Suppressor macrophage treated with lipopolysaccharide for 1 hour (primary cell): ENCODE results near the gene CATSPER1.

Experiments used
- DNase-seq, 3 donors: peaks; one replicate each; pipeline ENCODE4 v3.0.0-alpha.2; 2020 to 2022

Gene CATSPER1

DNA sequence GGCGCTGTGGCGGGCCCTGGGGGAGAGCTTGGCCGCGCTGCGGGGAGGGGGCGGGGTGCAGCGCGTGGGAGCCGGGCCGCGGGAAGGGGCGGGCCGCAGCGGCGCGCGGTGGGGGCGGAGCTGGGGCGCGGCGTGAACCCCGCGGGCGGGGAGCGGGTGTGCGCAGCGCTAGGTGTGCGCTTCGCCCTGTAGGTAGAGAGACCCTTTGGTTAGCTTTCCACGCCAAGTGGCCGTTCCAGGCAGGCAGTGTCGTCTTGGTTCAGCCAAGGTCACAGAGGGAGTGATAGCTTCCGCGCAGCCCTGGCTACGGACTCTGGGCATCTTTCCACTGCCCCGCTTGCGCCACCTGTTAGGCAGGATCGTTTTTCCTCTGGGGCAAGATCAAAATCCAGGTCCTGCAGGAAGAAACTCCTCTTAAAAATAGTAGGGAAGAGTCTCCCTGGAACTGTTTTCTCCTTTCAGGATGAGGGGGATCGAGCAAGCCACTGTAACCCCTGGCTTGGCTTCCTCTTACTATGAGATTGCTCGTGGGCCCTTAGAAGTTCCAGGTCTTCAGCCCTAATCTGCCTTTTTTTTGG lies 23.5 kb downstream of the CATSPER1 start:
- peak in 1 of 3 donors; percentile 86 for DNase-seq

DNA sequence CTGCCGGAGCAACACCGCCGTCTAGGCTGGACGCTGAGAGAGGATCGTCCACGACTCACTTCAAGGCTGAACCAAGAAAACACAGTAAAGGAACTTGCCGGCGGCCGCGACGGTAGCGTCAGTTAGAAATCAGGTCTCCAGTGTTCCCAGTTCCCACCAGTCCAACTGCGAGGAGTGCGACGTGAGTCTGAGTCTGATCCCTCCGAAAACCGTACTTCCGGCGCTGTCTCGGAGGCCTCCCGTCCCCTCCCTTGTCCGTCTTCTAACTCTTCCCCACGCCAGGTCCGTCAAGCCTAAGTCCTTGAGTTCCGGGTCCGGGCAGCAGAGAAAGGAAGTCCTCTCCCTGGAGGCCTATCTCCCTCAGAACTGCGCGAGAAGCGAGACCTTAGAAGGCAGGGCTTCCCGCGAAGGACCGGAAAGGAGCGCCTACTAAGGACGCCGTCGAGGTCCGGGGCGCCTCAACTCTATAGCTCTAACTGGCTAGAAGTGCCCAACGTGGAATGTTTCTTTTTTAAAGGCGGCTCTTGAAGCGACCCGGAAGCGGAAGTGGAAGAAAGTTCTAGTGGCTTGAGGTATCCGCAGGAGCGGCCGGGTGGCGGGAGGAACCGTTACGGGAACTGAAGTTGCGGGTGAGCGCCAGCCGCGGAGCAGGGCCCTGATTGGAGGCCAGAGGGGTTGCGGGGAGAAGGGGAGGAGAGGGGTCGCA lies 24.2 kb downstream of the CATSPER1 start, which contains the start of the genes BANF1 and EIF1AD:
BANF1 (plus strand) TSS at position 562 of the 706 bp plus-strand sequence. CDS start 748 bp downstream, outside the sequence.
EIF1AD (minus strand) TSS at position 216 of the 706 bp plus-strand sequence. CDS start 1,768 bp downstream, outside the sequence.
- DNase-seq, result peak; percentile 96 to 98 (median 96)

DNA sequence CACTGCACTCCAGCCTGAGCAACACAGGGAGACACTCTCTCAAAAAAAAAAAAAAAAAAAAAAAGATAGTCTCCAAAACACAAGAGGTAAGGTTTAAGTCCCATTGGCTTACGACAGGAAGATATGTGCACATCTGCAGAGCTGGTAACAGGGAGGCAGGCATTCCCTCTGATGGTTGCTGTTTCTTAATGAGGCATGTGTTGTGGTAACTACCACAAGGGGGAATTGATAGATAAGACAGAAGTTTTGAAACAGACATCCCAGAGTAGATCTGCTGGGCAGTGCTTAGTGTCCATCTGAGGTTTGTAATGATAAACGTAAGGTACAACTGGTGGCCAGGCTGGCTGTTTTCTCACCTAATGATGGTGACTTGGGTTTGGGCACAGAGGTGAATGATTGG lies 29.0 kb downstream of the CATSPER1 start:
- DNase-seq, result no peak

DNA sequence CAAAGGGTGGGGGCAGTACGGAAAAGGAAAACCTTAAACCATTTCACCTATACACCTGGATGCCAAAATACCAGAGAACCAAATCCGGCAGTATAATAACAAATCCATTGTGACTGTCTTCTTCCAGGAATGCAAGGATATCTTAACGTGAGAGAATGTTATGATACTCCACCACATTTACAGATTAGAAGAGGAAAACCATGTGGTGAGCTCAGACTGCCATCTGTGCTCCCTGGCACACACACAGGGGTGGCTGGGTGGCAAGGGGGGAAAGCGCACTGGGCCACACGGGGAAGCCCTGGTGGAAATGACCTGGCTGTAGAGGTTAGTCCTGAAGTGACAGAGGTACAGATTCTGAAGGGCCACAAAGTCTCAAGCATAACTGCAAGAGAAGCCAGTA lies 34.2 kb downstream of the CATSPER1 start:
- no peak for DNase-seq

DNA sequence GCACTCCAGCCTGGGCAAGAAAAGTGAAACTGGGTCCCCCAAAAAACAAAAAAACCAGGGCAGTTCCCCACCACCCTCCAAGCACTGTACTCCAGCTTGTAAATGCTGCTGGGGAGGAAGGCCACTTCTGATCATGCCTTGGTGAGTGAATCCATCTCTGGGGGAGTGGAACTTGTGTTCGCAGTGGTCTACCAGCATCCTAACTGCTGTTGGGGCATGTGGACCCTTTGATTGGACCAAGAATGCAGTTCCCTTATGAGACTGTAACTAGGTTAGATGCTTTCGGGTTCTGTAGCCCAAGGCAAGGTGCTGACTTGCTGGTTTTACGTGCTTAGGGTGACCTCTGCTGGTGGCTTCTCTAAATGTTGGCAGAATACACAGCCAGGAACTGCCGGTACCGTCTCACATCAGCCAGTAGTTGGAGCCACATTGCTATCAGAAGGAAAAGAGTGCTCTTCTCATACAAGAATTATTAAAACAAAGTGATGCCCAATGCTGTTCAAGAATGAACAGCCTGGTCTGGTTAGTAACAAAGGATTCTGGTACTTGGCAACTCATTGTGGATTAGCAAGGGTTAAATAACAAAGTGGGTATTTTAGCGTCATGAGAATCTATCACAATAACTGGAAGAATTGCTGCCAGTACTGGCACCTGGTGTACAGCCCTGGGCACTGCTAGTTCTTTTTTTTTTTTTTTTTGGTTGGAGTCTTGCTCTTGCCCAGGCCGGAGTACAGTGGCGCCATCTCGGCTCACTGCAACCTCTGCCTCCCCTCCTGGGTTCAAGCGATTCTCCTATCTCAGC lies 37.3 kb downstream of the CATSPER1 start:
- DNase-seq, result peak; percentile 94 to 97 (median 96)

DNA sequence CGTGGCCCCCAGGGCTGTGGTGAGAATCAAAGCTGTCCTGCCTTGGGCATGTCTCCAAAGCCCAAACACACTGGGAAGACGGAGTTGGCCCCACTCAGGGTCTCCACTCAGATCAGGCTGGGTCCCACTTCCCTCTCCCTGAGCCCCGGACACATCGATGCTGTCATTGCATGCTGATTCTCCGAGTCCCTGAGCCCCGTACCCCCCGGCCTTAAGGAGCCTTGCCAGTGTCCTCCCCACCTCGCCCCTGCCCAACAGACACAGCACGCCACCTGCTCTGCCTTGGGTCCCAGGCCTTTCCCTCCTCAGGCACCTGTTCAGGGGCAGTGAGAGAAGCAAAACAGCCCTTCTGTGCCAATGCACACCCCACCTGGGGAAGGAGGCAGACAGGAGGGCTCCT lies 38.9 kb downstream of the CATSPER1 start:
- DNase-seq, result no peak

DNA sequence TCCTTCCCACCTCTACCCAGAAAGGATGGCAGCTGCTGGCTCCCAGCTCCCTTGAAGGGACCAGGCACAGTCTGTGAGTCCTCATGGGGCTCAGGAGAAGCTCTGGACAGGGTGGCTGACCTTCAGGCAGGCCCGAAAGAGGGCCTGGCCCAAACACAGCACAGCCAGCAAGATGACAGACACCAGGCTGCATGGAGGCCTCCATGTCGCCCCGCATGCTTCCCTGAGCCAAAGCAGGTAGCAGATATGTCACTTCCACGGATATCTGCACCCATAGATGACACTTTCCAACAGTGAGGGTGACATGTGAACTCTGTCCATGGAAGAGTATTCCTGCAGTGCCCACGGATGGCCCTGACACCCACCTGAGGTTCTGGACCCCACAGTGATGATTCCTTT lies 42.7 kb downstream of the CATSPER1 start:
- no peak for DNase-seq

DNA sequence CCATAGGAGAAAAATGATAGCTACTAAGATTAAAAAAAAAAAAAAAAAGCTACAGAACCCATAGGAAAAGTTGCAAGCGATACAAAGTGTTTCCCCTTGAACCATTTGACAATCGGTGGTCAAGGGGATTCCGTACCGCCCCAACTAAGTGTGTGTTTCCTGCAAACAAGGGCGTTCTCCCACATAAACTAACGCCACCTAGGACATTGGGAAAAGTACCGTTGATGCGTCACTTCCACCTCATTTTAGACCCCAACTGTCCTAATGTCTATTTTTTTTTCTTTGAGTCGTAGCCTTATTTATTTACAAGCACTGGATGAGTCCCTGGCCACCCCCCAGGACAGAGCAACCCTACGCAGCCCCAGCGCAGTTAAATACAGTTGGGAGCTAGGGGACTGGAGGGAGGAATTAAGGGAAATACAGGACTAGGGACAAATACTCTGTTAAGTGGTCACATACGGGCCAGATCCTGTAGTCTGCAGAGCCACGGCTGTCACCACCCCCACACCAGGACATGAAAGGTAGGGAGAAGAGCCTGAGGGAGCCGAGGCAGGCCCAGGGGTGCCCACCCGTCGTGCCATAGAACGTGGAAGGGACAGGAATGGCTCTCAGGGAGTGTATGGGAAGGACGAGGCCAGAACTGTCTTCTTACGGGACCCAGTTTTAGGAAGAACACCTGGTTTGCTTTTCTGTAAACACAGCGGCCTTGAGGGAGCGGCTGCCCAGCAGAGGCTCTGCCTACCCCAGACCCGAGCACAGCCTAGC lies 43.3 kb downstream of the CATSPER1 start:
- DNase-seq, result no peak

DNA sequence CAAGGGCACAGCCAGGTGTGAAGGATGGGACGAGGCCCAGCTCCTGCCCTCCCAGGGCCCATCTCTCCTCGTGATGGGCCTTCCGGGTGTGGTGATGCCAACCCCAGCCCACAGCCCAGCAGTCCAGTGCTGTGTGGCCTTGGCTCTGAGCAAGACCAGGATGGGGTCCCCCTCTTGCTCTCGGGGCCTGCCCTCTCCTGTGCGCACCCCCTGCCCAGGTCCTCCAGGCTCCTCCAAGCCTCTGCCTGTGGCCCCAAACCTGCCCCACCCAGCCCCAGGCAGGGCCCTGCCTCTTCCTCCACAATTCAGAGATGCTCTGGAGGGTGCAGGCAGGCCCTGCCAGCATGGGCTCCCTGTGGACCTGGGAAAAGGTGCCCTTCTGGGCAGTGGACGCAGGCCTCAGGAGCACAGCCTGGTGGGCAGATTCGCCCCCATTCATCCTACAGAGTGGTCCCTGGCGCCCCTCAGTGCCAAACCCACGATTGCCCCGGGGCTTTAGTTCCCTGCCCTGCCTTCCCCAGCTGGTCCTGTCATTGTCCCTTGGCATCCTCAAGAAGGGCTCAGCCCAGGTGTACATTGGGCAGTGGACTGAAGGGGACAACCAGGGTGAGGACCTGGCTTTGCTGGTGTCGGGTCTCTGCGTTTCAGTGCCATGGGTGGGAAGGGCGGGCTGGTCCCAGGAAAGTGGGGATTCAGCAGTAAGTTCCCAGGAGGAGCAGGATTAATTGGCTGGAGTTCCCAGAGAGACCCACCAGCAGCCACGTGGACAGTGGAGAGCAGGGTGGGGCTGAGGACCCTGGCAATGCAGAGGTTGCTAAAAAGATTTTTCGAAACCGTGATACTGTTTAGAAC lies 44.1 kb downstream of the CATSPER1 start:
- no peak for DNase-seq

DNA sequence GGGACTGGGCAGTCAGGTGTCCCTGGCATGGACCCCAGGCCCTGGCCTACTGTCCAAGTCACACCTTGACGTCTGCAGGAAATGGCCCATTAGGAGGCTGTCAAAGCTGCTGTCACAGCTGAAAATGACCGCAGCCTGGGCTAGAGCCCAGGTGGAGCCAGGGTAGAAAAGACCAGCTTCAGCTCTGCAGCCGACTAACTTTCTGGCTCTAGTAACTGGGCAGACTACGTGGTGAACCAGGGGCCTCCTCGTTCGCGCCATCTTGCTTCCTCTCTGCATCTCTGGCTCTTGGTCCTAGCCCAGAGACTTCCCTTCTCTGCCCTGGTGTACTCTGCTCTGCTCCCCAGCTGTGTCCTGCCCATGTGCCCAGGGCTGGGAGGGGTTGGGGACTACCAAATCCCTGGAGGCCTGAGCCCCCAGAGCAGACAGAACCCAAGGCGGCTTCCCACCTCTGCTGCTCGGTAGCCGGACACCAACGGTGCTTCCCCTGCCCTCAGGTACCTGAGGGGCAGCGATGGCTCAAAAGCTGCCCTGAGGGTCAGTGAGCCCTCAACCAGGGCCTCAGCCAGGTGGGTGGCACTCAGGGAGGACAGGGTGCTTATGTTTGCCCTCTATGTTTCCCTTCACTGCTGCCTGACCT lies 45.1 kb downstream of the CATSPER1 start:
- DNase-seq, result no peak

DNA sequence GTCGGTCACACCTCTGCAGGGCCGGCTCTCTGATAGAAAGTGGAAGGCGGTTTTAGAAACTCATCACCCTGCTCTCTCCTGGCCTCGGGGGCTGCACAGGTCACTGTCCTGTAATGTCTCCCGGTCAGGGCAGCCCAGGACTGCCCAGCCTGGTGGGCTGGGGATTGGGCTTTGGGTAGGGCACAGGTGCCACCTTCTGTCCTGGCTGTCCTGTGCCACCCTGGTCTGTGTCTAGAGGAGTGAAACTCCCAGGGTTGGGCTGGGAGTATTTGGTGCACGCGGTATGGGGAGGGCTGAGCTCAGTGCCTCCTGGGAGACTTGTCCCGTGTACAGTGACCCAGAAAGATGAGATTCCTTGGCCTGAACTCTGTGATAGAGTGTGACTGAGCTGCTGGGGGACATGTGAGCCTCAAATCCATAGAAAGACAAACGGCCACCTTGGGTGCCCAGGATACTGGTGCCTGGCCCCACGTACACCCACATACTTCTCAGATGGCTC lies 47.0 kb downstream of the CATSPER1 start:
- DNase-seq, result no peak

DNA sequence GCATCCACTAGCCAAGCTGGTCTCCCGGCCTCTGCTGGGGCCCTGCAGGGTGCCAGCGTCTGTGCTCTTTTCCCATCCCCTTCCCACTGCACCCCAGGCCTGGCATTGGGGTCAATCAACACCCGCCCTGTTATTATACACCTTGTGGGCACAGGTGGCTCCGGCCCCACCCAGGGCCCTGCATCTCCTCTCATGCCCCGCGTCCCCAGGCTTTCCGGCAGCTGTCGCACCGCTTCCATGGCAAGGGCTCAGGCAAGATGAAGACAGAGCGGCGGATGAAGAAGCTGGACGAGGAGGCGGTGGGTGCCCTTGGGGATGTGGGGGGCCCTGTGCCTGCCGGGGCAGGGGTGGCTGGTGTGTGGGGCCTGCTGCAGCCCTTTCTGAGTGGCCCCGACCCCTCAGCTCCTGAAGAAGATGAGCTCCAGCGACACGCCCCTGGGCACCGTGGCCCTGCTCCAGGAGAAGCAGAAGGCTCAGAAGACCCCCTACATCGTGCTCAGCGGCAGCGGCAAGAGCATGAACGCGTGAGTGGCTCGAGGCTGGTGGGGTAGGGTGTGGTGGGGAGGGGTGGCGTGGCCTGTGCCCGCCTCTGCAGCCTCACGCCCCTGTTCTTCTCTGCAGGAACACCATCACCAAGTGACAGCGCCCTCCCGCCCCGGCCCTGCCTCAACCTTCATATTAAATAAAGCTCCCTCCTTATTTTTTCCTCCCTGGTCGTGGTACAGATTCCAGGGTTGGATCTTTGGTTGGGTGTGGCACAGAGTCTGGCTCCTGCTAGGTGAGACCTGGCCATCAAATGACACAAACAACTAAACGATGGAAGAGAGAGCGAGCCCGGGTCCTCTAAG lies 47.7 kb downstream of the CATSPER1 start:
- no peak for DNase-seq

DNA sequence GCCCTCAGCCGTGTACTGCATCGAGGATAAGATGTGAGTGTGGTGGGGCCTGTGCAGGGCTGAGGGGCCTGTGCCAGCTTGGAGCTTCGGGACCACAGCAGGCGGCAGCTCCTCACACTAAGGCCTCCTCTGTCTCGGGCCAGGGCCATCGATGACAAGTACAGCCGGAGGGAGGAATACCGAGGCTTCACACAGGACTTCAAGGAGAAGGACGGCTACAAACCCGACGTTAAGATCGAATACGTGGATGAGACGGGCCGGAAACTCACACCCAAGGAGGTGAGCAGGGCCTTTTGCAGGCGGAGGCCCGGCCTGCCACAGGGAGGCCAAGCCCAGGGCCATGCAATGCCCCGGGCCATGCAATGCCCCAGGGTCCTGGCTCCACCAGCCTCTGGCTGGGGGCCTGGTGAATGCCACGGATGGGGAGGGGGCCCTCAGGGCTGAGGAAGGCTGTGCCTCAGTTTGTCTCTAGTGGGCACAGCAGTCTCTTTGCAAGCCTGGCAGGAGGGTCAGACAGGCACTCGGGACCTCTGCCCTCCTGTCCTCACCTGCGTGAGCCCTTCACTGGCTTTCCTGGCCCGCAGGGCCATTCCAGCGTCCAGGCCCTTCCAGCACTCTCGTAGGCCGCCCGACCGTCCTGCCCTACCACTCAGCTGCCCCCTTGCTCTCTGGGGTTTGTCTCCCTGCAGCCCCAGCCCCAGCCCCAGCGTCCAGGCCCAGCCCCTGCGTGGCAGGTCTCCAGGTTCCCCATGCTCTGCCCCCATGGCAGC lies 48.5 kb downstream of the CATSPER1 start:
- DNase-seq, result no peak

DNA sequence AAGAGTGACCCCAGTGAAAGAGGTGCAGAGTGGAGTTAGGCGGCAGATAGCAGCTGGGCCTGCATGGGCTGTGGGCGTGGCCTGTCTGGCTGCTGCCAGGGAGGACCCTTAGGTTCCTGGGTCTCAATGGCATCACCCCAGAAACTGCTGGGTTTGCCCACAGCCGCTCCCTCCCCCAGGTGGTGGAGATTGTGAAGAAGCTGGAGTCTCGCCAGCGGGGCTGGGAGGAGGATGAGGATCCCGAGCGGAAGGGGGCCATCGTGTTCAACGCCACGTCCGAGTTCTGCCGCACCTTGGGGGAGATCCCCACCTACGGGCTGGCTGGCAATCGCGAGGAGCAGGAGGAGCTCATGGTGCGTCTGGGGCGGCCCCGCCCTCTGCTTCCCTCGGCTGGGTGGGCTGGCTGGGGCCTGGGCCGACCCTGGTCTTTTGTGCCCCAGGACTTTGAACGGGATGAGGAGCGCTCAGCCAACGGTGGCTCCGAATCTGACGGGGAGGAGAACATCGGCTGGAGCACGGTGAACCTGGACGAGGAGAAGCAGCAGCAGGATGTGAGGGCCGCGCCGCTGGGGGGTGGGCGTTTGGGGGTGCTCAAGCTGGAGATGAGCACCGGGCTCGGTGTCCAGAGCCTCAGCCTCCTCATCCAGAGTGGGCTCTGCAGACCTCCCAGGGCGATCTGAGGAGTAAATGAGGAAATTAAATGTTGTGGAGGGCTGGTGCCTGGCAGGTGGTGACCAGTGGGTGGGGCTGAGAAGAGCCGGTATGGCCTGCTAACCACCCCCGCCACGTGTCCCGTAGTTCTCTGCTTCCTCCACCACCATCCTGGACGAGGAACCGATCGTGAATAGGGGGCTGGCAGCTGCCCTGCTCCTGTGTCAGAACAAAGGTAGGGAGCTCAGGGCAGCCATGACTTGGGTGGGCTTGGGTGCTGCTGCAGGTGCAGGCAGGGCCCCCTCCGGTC lies 49.8 kb downstream of the CATSPER1 start:
- DNase-seq, result no peak

DNA sequence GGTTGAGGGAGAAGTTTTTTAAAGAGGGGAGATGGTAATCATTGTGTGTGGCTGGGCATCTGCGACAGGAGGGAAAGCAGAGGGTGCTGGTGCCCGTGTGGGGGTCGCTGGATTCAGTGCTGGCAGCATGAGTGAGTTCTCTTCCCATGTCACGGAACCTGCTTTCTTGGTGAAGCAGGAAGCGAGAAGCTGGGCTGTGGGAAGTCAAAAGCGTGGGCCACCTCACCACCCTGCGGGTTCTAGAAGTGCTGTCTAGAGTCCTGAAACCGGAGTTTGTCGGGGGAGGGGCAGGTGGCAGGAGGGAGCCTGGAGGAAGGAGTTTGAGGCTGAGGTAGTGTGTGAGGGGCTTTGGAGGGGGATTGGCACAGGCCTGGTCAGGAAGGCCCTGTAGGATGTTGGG lies 50.5 kb downstream of the CATSPER1 start:
- no peak for DNase-seq

DNA sequence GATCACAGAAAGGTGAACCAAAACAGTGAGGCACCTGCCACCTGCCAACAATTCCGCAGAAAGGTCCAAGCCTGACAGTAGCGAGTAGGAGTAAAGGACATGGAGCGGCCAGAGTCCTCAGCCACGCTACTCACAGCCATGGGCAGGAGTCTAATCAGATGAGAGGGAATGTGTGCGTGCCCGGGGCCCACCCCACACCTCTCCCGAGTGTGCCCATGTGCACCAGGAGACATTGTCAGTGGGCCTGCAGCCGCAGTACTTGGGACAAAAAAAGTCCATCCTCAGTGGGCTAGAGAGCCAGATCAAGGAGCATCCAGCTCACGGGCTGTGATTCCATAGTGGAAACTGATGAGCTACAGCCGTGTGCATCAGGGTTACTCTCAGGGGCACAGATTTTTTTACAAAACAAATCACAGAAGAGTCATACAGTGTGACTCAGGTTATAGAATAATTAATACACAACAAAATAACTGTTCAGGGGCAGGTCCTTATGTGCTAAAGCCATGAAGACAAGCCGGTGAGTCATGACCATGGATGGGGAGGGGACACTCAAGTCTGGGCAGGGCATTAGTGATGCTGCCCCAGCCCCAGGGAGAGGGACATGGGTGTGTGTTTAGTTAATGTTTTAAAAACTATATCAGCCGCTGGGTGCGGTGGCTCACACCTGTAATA lies 52.7 kb downstream of the CATSPER1 start:
- DNase-seq, result peak in 2 of 3 donors; percentile 29 to 35

DNA sequence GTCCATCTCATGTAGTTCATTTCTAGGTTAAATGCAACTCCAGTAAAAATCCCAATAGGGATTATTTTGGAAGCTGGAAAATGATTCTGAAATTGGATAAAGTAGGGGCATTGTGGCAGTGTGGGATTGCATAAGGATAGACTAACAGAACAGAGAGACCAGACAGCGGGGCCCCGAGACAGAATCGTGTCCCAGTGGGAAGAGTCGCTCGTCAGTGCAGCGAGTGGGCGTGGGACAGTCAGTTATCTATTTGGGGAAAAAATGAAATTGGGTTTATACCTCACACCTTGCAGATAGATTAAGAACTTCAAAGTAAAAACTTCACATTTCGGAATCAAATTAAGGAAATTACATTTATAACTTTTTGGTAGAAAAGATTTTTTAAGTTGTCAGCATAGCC lies 54.2 kb downstream of the CATSPER1 start:
- no peak for DNase-seq
